Gastrocnemius medialis (tissue), 4 donors: Measurements from ENCODE around the gene LIN7A.

Source experiments
- CTCF ChIP-seq, 5 experiments: fragments of 450-650 bp in 3 of 5; fragments of 200-600 bp in 2 of 5; sonication (generic) in 2 of 5; IDR thresholded peaks in 4 of 5; conservative IDR thresholded peaks in 1 of 5; 1 replicate in 4 of 5; 2 replicates in 1 of 5; pipeline ENCODE4 v1.5.1; 2016 to 2019; ENCODE audit warnings: antibody characterized with exemption in 5 of 5, mild to moderate bottlenecking in 3 of 5, moderate library complexity in 3 of 5
- POLR2A ChIP-seq, 2 donors: fragments of 450-650 bp; IDR thresholded peaks; one replicate each; pipeline ENCODE4 v1.6.1; 2017; ENCODE audit warnings: antibody characterized with exemption in 2 of 2, mild to moderate bottlenecking in 2 of 2, moderate library complexity in 2 of 2

GRCh38 chr12:80881106-80881505, 56.6 kb downstream of the LIN7A start:
- TF ChIP-seq CTCF (IDR thresholded peaks at IDR 0.05 in 4 of 5, conservative IDR thresholded peaks at IDR 0.05 in 1 of 5) (no peak), POLR2A (IDR thresholded peaks at IDR 0.05) (no peak)
